HepG2 (cell line): ENCODE data around the gene SGPP1. TPM values are rescaled to one million over a fixed set of nuclear protein-coding genes. Genes with fewer than 3 reads are reported as not detected.
"Not testable (repeated sequence)": the region's sequence is repeated elsewhere in the genome, so short reads cannot be mapped to it uniquely, and the experiment has no call there.

Source experiments
- ATAC-seq: fragments of 200-7000 bp; cut with Tn5 transposase; 3 replicates; pipeline ENCODE4 v1.9.1; 2020; ENCODE audit warnings: mild to moderate bottlenecking, moderate library complexity
- BruUV-seq: library from RNA; stranded (reverse); fragments of 400-500 nt; replicated peaks from 2 replicates; lab custom pipeline; 2021; lab: Mats Ljungman, UMichigan
- CTCF ChIA-PET: fragments of 300-600 bp; formaldehyde crosslinking; extraction: SDS; loops from one replicate; lab custom pipeline; 2021; ENCODE audit warnings: low total read pairs, inconsistent platforms, low intra/inter-chr PET ratio; lab: Yijun Ruan, JAX
- POLR2A ChIA-PET: fragments of 350-600 bp; sonication (Branson Sonifier 250); formaldehyde crosslinking; loops from one replicate; lab custom pipeline; 2020; ENCODE audit warnings: antibody characterized with exemption, inconsistent platforms; lab: Yijun Ruan, JAX
- DNase-seq: peaks from one replicate; pipeline ENCODE4 v3.0.0-alpha.2; 2015; ENCODE audit warnings: low spot score
- FAIRE-seq: peaks from 3 replicates; lab custom pipeline; 2011; peaks lifted over from hg19 to GRCh38; lab: Jason Lieb, UNC
- H2AFZ ChIP-seq: one replicate; pipeline ENCODE4 v1.6.1; 2011; ENCODE audit warnings: low read length, inconsistent platforms
- H3K27ac ChIP-seq: fragments of 300-600 bp; 3 replicates; pipeline ENCODE4 v1.8.0; 2011; ENCODE audit warnings: mixed run types, mild to moderate bottlenecking, mixed read lengths, low read length, inconsistent platforms; ENCODE audit not compliant: insufficient read depth; ENCODE audit errors: extremely low read length
- H3K27me3 ChIP-seq, 2 experiments: fragments of 200-600 bp in 1 of 2; 2 replicates in 1 of 2; 3 replicates in 1 of 2; pipeline versions ENCODE4 v1.6.0 to v1.8.0; 2011; ENCODE audit warnings: low read length in 2 of 2, mild to moderate bottlenecking in 2 of 2, moderate library complexity in 2 of 2, inconsistent platforms in 1 of 2; ENCODE audit not compliant: insufficient read depth in 2 of 2, control insufficient read depth in 1 of 2
- H3K36me3 ChIP-seq, 2 experiments: fragments of 200-600 bp in 1 of 2; replicated peaks in 1 of 2; 2 replicates in 1 of 2; 3 replicates in 1 of 2; pipeline versions ENCODE4 v1.5.1 to v1.8.0; 2011; ENCODE audit warnings: low read length in 2 of 2, inconsistent platforms in 1 of 2; ENCODE audit not compliant: insufficient read depth in 2 of 2, control insufficient read depth in 1 of 2
- H3K4me1 ChIP-seq: 2 replicates; pipeline ENCODE4 v1.5.1; 2012; ENCODE audit warnings: low read length, inconsistent platforms; ENCODE audit not compliant: insufficient read depth
- H3K4me2 ChIP-seq: 2 replicates; pipeline ENCODE4 v1.6.0; 2011; ENCODE audit warnings: low read depth, low read length, inconsistent platforms
- H3K4me3 ChIP-seq, 3 experiments: fragments of 200-600 bp in 1 of 3; sonication (generic), shearing (Covaris generic) in 1 of 3; replicated peaks in 1 of 3; 2 replicates each; pipeline ENCODE4 v1.5.1; 2011 to 2016; ENCODE audit warnings: low read length in 3 of 3, inconsistent platforms in 2 of 3, low read depth in 2 of 3, mild to moderate bottlenecking in 2 of 3, control low read depth in 1 of 3, mixed read lengths in 1 of 3; ENCODE audit not compliant: insufficient read depth in 1 of 3
- H3K79me2 ChIP-seq: one replicate; pipeline ENCODE4 v1.6.1; 2011; ENCODE audit warnings: low read length, inconsistent platforms; ENCODE audit not compliant: insufficient read depth
- H3K9ac ChIP-seq: 2 replicates; pipeline ENCODE4 v1.6.0; 2011; ENCODE audit warnings: mild to moderate bottlenecking, low read depth, low read length, inconsistent platforms; ENCODE audit not compliant: insufficient read depth
- H3K9me3 ChIP-seq: 2 replicates; pipeline ENCODE4 v1.5.1; 2012; ENCODE audit warnings: mild to moderate bottlenecking, low read length
- H4K20me1 ChIP-seq: 2 replicates; pipeline ENCODE4 v1.6.0; 2011; ENCODE audit warnings: inconsistent platforms, mild to moderate bottlenecking, low read length, moderate library complexity; ENCODE audit not compliant: insufficient read depth
- HOXD1 ChIP-seq: sonication (generic); formaldehyde crosslinking; IDR thresholded peaks from 2 replicates; pipeline ENCODE4 v1.5.0; 2020; ENCODE audit warnings: missing genetic modification reagents
- NFE2L2 ChIP-seq: fragments of 150-350 bp; IDR thresholded peaks from 2 replicates; pipeline ENCODE4 v1.6.1; 2014; ENCODE audit warnings: low read length
- PHB2 ChIP-seq: fragments of 450-650 bp; IDR thresholded peaks from 2 replicates; pipeline ENCODE4 v1.6.1; 2018; ENCODE audit not compliant: partially characterized antibody
- WGBS: methylation state at CpG from one replicate; pipeline ENCODE4 v1.1.6; 2017; ENCODE audit warnings: low lambda C conversion rate; 5-methylcytosine and 5-hydroxymethylcytosine counted together
- in situ Hi-C: cut with HindIII; loops from 2 replicates; pipeline ENCODE4 v1.10.0; 2017; ENCODE audit warnings: low pct_unique_long_range_greater_than_20kb; ENCODE audit not compliant: extremely low pct_ligation_motif_present
- intact Hi-C: fragments of 100-400 bp; cut with micrococcal nuclease; formaldehyde crosslinking; loops from one replicate; pipeline ENCODE4 v1.10.0; 2022; ENCODE audit not compliant: unreplicated experiment
- polyA plus RNA-seq, 8 experiments: library from polyadenylated mRNA; depleted of rRNA in 3 of 8; stranded (reverse) in 7 of 8; unstranded in 1 of 8; fragments of >200 nt; fragmentation: Illumina TruSeq in 4 of 8; extraction: Trizol in 4 of 8; gene quantifications; 2 replicates each; pipeline versions ENCODE4 v1.2.1 to v1.2.3, GENCODE V29; 2011 to 2016; ENCODE audit warnings: low read depth in 4 of 8, missing spikeins in 1 of 8, mixed read lengths in 1 of 8; ENCODE audit not compliant: insufficient read depth in 1 of 8
- small RNA-seq, 3 experiments: library from RNA; depleted of rRNA; stranded (forward); fragments of <200 nt; gene quantifications; one replicate each; pipeline ENCODE3, GENCODE V24; 2012; ENCODE audit warnings: low read depth in 2 of 3, low replicate concordance in 1 of 3; ENCODE audit not compliant: insufficient read length in 3 of 3, insufficient read depth in 2 of 3
- total RNA-seq, 5 experiments: library from RNA; depleted of rRNA; stranded (reverse); fragments of >200 nt; fragmentation: Illumina TruSeq; extraction: Trizol; gene quantifications; 2 replicates each; pipeline ENCODE4 v1.2.3, GENCODE V29; 2016; ENCODE audit warnings: low read depth in 1 of 5

SGPP1 gene
- total and polyA plus RNA-seq, 2 of the 13 experiments (the other 11 are each of a cell fraction or from before 2014, with no cell fraction given): 6.4 to 6.8 TPM

- no TSS peak for BruUV-seq
- H3K27ac ChIP-seq: no peak overlapping the region
- H3K4me1 ChIP-seq: peaks cover 35% of the 10 kb centered on the region
- WGBS: 100% methylated on average over 1 of the region's 1 CpG
- in situ Hi-C loops: no loop called here
- H3K27me3 ChIP-seq: no peaks in the 10 kb centered on the region
- POLR2A ChIA-PET: interaction anchor here (0.7 to 1.1 kb wide), 2 partner anchors 10 to 19 kb away, joined by 3 read pairs; no protein-coding TSS in a partner anchor
- H3K9ac ChIP-seq: no peak overlapping the region
- DNase-seq: no peak
- H3K4me3 ChIP-seq: no peak overlapping the region
- TF ChIP-seq PHB2 (no peak), HOXD1 (CRISPR knock-in tag) (no peak)
- TF ChIP-seq, all 625 proteins: peak for 0
- no peak overlapping the region for H2AFZ ChIP-seq
- no peaks in the 10 kb centered on the region; the same call in 1 of the 2 replicates for H3K9me3 ChIP-seq
- no peaks in the 10 kb centered on the region for H3K36me3 ChIP-seq
- 0 out of 2 replicates have a peak overlapping the region, but pooled peaks have one; percentile 13 for H3K4me2 ChIP-seq
- H3K79me2 ChIP-seq: peaks cover 63% of the 10 kb centered on the region
- H4K20me1 ChIP-seq: 0 out of 2 replicates have a peak, but pooled peaks cover 2% of the 10 kb centered on the region
- CTCF ChIA-PET: no interaction called here
- ATAC-seq: no peak
- intact Hi-C loops: no loop called here
- FAIRE-seq: no peak
Measured at GRCh38 chr14:63638493-63638892, 89.4 kb downstream of the SGPP1 start.

GRCh38 chr14:63636094-63636635 lies 91.7 kb downstream of the SGPP1 start:
- FAIRE-seq, intact Hi-C loops, CTCF ChIA-PET, H3K27ac ChIP-seq, H3K4me2 ChIP-seq, H3K9ac ChIP-seq, H3K36me3 ChIP-seq, in situ Hi-C loops, BruUV-seq, H3K4me3 ChIP-seq, H2AFZ ChIP-seq, H4K20me1 ChIP-seq, H3K9me3 ChIP-seq, DNase-seq, ATAC-seq, POLR2A ChIA-PET, H3K27me3 ChIP-seq: not testable (repeated sequence)
- H3K4me1 ChIP-seq: peaks cover 29% of the 10 kb centered on the region
- peak; percentile 48 for TF ChIP-seq NFE2L2
- WGBS: 93% methylated on average over 4 of the region's 4 CpGs
- H3K79me2 ChIP-seq: peaks cover 78% of the 10 kb centered on the region

Small RNAs within 50 kb of the gene (small RNA-seq; reads per million reads assigned to genes)
- gene AL161670.1 (0 reads per million in 3 experiments), gene RF00012 (0 reads per million in 3 experiments), gene RNU7-116P (0 reads per million in 3 experiments)

Other genes with a start within 250 kb of the SGPP1 start
- 11.0 and 22.5 TPM in 2 replicates for gene PPP2R5E, start 184.7 kb downstream of the SGPP1 start, total RNA-seq (2016; rRNA removed; fragmentation: Illumina TruSeq; extraction: Trizol)
- 6.4 and 8.9 TPM in 2 replicates for gene PPP2R5E, start 184.7 kb downstream of the SGPP1 start, polyA plus RNA-seq (2011; rRNA removed)
- 20.1 and 37.0 TPM in 2 replicates for gene WDR89, start 86.2 kb downstream of the SGPP1 start, total RNA-seq (2016; rRNA removed; fragmentation: Illumina TruSeq; extraction: Trizol)
- gene WDR89, start 86.2 kb downstream of the SGPP1 start, polyA plus RNA-seq (2011; rRNA removed): 4.2 and 5.2 TPM in 2 replicates
- gene SYNE2, start 124.9 kb upstream of the SGPP1 start, total RNA-seq (2016; rRNA removed; fragmentation: Illumina TruSeq; extraction: Trizol): 13.3 and 19.5 TPM in 2 replicates
- 6.2 and 6.4 TPM in 2 replicates for gene SYNE2, start 124.9 kb upstream of the SGPP1 start, polyA plus RNA-seq (2011; rRNA removed)